Mesothelial cell of epicardium (in vitro differentiated cells): ENCODE results near the gene LONRF2. TPM values are rescaled to one million over a fixed set of nuclear protein-coding genes. Genes with fewer than 3 reads are reported as not detected.

Experiments used
- DNase-seq, 2 experiments: peaks; one replicate each; pipeline ENCODE4 v3.0.0; 2021; ENCODE audit warnings: low spot score in 2 of 2; ENCODE audit not compliant: unreplicated experiment in 2 of 2
- H3K27ac Mint-ChIP-seq: 2 replicates; pipeline ENCODE4 v1.8.0; 2021; ENCODE audit warnings: mixed read lengths
- H3K27me3 Mint-ChIP-seq: 2 replicates; pipeline ENCODE4 v1.8.0; 2021; ENCODE audit warnings: low read depth, mixed read lengths
- H3K36me3 Mint-ChIP-seq: 2 replicates; pipeline ENCODE4 v1.8.0; 2021; ENCODE audit warnings: mixed read lengths
- H3K4me1 Mint-ChIP-seq: 2 replicates; pipeline ENCODE4 v1.8.0; 2021; ENCODE audit warnings: mixed read lengths
- H3K4me3 Mint-ChIP-seq: 2 replicates; pipeline ENCODE4 v1.8.0; 2021; ENCODE audit warnings: mild to moderate bottlenecking, moderate library complexity, mixed read lengths
- H3K9me3 Mint-ChIP-seq: 2 replicates; pipeline ENCODE4 v1.8.0; 2021; ENCODE audit warnings: mixed read lengths
- CTCF ChIP-seq: fragments of 200-600 bp; sonication (generic); IDR thresholded peaks from one replicate; pipeline ENCODE4 v1.5.0; 2021; ENCODE audit warnings: antibody characterized with exemption; ENCODE audit not compliant: unreplicated experiment
- total RNA-seq: library from RNA; stranded (reverse); gene quantifications from 3 replicates; pipeline ENCODE4 v1.2.1, GENCODE V29; 2021

The LONRF2 gene
- total RNA-seq, 1 donor from 2014 or later, result 13.4 TPM

GRCh38 chr2:100278501-100278900 lies 43.8 kb downstream of the LONRF2 start:
- Mint-ChIP-seq H3K27ac (no peak overlapping the region), H3K27me3 (no peaks in the 10 kb centered on the region), H3K36me3 (peaks cover 7% of the 10 kb centered on the region), H3K4me3 (no peak overlapping the region), H3K4me1 (peaks cover 19% of the 10 kb centered on the region), H3K9me3 (no peaks in the 10 kb centered on the region)
- no peak for DNase-seq
- no peak for TF ChIP-seq CTCF

- H3K27ac Mint-ChIP-seq, result no peak overlapping the region
- no peak for TF ChIP-seq CTCF
- no peak for DNase-seq
- H3K9me3 Mint-ChIP-seq, result no peaks in the 10 kb centered on the region
- no peak overlapping the region for H3K4me3 Mint-ChIP-seq
- H3K27me3 Mint-ChIP-seq, result no peaks in the 10 kb centered on the region
- peaks cover 11% of the 10 kb centered on the region for H3K36me3 Mint-ChIP-seq
- peaks cover 24% of the 10 kb centered on the region for H3K4me1 Mint-ChIP-seq
These were observed 44.6 kb downstream of the LONRF2 start for GRCh38 chr2:100277540-100278207.

GRCh38 chr2:100276716-100277115 lies 45.6 kb downstream of the LONRF2 start:
- DNase-seq, result no peak
- no peak for TF ChIP-seq CTCF
- Mint-ChIP-seq H3K27ac (no peak overlapping the region), H3K9me3 (peaks cover 3% of the 10 kb centered on the region), H3K4me1 (peaks cover 18% of the 10 kb centered on the region), H3K4me3 (no peak overlapping the region), H3K27me3 (no peaks in the 10 kb centered on the region), H3K36me3 (peaks cover 15% of the 10 kb centered on the region)

GRCh38 chr2:100275200-100275589 lies 47.1 kb downstream of the LONRF2 start:
- H3K36me3 Mint-ChIP-seq, result peaks cover 28% of the 10 kb centered on the region
- H3K4me3 Mint-ChIP-seq, result no peak overlapping the region
- H3K4me1 Mint-ChIP-seq, result peaks cover 12% of the 10 kb centered on the region
- H3K27me3 Mint-ChIP-seq, result no peaks in the 10 kb centered on the region
- H3K27ac Mint-ChIP-seq, result no peak overlapping the region
- DNase-seq, result no peak
- no peak for TF ChIP-seq CTCF
- H3K9me3 Mint-ChIP-seq, result peaks cover 13% of the 10 kb centered on the region

- peaks cover 28% of the 10 kb centered on the region for H3K36me3 Mint-ChIP-seq
- H3K27ac Mint-ChIP-seq, result no peak overlapping the region
- peaks cover 7% of the 10 kb centered on the region for H3K4me1 Mint-ChIP-seq
- H3K9me3 Mint-ChIP-seq, result peaks cover 13% of the 10 kb centered on the region
- DNase-seq, result no peak
- no peak for TF ChIP-seq CTCF
- H3K27me3 Mint-ChIP-seq, result no peaks in the 10 kb centered on the region
- H3K4me3 Mint-ChIP-seq, result no peak overlapping the region
These were observed 47.6 kb downstream of the LONRF2 start for GRCh38 chr2:100274566-100275199.
